ENCODE results near the gene DEAF1. TPM values are rescaled to one million over a fixed set of nuclear protein-coding genes. Genes with fewer than 3 reads are reported as not detected.

DEAF1 gene
- total RNA-seq, 4 donors from 2014 or later, result 14.8 to 42.4 (median 25.2) TPM

DNA sequence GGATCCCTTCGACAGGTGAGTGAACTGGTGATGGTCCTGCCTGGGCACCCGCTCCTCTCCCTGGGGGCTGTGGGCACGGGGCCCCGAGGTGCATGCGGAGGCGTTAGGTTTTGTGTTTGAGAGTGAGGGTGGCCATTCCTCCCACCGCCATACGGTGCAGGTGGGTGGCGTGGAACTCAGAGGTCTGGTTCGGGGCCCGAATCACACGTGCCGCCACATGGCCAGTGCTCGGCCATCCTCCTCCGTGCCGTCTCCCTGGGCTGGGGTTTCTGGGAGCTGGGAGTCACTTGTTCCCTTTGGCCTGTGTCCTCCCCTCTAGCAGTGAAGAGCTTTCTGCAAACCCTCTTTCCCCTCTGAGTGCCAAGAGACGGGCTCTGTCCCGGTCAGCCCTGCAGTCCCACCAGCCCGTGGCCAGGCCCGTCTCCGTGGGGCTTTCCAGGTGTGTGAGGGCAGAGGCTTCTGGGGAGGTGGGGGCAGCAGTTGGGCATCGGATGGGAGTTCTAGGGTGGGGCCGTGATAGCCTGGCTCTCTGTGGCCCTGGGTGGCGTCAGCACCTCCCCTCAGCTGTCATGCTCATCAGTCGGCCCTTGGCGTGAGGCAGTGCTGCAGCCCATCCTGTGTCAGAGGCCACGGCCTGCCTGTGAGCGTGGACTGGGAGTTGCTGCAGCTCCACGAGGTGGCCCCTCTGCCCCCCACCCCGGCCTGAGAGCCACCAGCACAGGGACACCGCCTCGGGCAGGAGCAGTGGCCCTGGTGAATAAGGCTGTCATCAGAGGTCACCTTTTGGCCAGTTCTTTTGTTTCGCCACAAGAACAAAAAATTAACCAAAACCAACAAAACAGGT is 89.5 kb downstream of the DEAF1 start:
- TF ChIP-seq, protein P1, sequence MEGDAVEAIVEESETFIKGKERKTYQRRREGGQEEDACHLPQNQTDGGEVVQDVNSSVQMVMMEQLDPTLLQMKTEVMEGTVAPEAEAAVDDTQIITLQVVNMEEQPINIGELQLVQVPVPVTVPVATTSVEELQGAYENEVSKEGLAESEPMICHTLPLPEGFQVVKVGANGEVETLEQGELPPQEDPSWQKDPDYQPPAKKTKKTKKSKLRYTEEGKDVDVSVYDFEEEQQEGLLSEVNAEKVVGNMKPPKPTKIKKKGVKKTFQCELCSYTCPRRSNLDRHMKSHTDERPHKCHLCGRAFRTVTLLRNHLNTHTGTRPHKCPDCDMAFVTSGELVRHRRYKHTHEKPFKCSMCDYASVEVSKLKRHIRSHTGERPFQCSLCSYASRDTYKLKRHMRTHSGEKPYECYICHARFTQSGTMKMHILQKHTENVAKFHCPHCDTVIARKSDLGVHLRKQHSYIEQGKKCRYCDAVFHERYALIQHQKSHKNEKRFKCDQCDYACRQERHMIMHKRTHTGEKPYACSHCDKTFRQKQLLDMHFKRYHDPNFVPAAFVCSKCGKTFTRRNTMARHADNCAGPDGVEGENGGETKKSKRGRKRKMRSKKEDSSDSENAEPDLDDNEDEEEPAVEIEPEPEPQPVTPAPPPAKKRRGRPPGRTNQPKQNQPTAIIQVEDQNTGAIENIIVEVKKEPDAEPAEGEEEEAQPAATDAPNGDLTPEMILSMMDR (IDR thresholded peaks at IDR 0.05 in 4 of 5, conservative IDR thresholded peaks at IDR 0.05 in 1 of 5), result no peak
- TF ChIP-seq POLR2A (IDR thresholded peaks at IDR 0.05), result no peak
- H3K27ac ChIP-seq, result no peak overlapping the region
- no peaks in the 10 kb centered on the region for H3K4me1 ChIP-seq
- H3K9me3 ChIP-seq, result no peaks in the 10 kb centered on the region
- H3K27me3 ChIP-seq, result no peaks in the 10 kb centered on the region
- DNase-seq (no peak), ATAC-seq (no peak)
- H3K4me3 ChIP-seq, result no peak overlapping the region
- in situ Hi-C loops (cut with MboI; ENCODE audit: low sequenced_read_pairs in 4 of 4), result no loop called here
- H3K36me3 ChIP-seq, result peaks cover 0 to 94% of the 10 kb centered on the region in 2 donors
- intact Hi-C loops (cut with DNase I; ENCODE audit: low total_unique reads), result no loop called here

DNA sequence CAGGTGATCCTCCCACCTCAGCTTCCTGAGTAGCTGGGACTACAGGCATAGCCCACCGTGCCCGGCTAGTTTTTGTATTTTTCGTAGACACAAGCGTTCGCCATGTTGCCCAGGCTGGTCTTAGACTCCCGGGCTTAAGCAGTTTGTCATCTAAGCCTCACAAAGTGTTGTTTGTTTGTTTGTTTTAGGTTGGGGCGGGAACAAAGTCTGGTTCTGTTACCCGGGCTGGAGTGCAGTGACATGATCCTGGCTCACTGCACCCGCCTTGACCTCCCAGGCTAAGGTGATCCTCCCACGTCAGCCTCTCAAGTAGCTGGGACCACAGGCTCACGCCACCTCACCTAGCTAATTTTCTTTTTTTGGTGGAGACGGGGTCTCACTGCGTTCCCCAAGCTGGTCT is 91.9 kb downstream of the DEAF1 start:
- no peak overlapping the region for H3K4me3 ChIP-seq
- ATAC-seq, result no peak
- DNase-seq, result no peak
- H3K4me1 ChIP-seq, result no peaks in the 10 kb centered on the region
- intact Hi-C loops (cut with DNase I; ENCODE audit: low total_unique reads) (no loop called here), in situ Hi-C loops (cut with MboI; ENCODE audit: low sequenced_read_pairs in 4 of 4) (no loop called here)
- TF ChIP-seq, protein P1 (IDR thresholded peaks at IDR 0.05 in 4 of 5, conservative IDR thresholded peaks at IDR 0.05 in 1 of 5), result no peak
- TF ChIP-seq POLR2A (IDR thresholded peaks at IDR 0.05), result no peak
- H3K36me3 ChIP-seq, result peaks cover 0 to 93% of the 10 kb centered on the region in 2 donors
- H3K9me3 ChIP-seq, result no peaks in the 10 kb centered on the region
- H3K27ac ChIP-seq, result no peak overlapping the region
- H3K27me3 ChIP-seq, result no peaks in the 10 kb centered on the region

DNA sequence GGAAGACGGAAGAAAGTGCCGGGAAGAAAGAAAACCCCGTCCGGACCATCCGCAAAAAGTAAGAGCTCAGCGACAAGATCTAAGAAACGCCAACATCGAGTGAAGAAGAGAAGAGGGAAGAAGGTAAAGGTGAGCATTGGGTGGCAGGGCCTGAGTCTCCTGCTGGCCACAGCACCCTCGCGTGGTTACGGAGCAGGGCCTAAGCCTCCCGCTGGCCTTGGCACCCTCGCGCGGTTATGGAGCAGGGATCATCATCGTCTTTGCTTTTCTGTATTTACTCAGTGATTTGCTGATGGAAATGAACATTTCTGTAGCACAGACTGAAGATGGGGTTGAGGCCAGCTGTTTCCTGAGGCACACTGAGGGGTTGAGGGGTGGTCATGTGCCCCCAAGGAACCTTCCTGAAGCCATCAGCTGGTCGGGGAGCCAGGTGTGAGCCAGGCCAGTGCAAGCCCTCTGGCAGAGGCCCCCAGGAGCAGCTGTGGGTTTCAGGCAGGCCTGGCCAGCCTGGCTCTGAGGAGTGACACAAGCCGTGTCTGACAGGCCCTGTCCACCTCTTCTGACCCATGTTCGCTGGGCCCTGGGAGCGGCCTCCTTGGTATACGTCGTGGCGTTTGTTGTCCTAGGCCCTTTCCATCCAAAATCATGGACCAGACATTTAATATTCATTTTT is 93.3 kb downstream of the DEAF1 start:
- intact Hi-C loops (cut with DNase I; ENCODE audit: low total_unique reads), result no loop called here
- no peak overlapping the region for H3K27ac ChIP-seq
- no peaks in the 10 kb centered on the region for H3K4me1 ChIP-seq
- ATAC-seq (no peak), DNase-seq (no peak)
- in situ Hi-C loops (cut with MboI; ENCODE audit: low sequenced_read_pairs in 4 of 4), result no loop called here
- H3K4me3 ChIP-seq, result no peak overlapping the region
- H3K27me3 ChIP-seq, result no peaks in the 10 kb centered on the region
- no peaks in the 10 kb centered on the region for H3K9me3 ChIP-seq
- TF ChIP-seq, protein P1 (IDR thresholded peaks at IDR 0.05 in 4 of 5, conservative IDR thresholded peaks at IDR 0.05 in 1 of 5), result no peak
- TF ChIP-seq POLR2A (IDR thresholded peaks at IDR 0.05), result no peak
- H3K36me3 ChIP-seq, result peaks cover 0 to 93% of the 10 kb centered on the region in 2 donors

DNA sequence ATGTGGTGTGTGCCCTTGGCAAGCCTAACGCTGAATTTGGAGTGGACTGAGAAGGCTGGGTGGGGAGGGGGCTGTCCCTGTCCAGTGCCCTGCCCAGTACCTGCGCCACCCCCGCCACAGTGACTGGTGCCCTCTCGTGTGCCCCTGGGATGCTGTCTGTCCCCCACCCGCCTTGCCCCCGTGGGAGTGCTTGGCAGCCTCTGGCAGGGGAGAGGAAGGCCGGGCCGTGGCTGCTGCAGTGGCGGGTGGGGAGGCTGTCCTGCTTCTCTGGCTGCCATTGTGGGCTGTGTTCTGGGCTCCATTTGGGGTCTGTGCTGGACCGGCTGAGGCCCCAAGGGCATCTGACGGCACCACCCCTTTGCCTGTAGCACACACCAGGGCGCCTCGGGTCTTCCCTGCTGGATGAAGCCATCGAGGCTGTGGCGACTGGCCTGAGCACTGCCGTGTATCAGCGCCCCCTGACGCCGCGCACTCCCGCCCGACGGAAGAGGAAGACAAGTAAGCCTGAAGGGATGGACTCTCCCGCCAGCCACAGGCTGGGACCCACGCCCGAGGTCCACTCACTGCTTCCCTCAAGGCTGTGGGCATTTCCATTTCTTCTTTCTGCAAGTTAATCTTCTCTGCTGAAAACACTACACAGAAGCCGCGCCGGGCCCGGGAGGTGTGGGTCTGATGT is 96.9 kb downstream of the DEAF1 start:
- H3K4me3 ChIP-seq, result no peak overlapping the region
- ATAC-seq, result no peak
- H3K9me3 ChIP-seq, result no peaks in the 10 kb centered on the region
- no peak for TF ChIP-seq POLR2A (IDR thresholded peaks at IDR 0.05)
- TF ChIP-seq, protein P1 (IDR thresholded peaks at IDR 0.05 in 4 of 5, conservative IDR thresholded peaks at IDR 0.05 in 1 of 5), result no peak
- peaks cover 0 to 90% of the 10 kb centered on the region in 2 donors for H3K36me3 ChIP-seq
- no peak overlapping the region for H3K27ac ChIP-seq
- no peaks in the 10 kb centered on the region for H3K4me1 ChIP-seq
- in situ Hi-C loops (cut with MboI; ENCODE audit: low sequenced_read_pairs in 4 of 4), result no loop called here
- intact Hi-C loops (cut with DNase I; ENCODE audit: low total_unique reads), result no loop called here
- H3K27me3 ChIP-seq, result no peaks in the 10 kb centered on the region
- no peak for DNase-seq

All from gastrocnemius medialis (tissue), 4 donors.